Measurements from ENCODE around the gene TMEM132A.

TMEM132A gene

GRCh38 chr11:60978546-60979380 is 54.5 kb downstream of the TMEM132A start:
- no peak for DNase-seq (ENCODE audit: low read depth, low spot score)
- in situ Hi-C loops (cut with HindIII; ENCODE audit: low sequenced_read_pairs) = no loop called here
- no peak overlapping the region for H3K4me3 ChIP-seq (ENCODE audit: low read depth, low read length)
- no peak for TF ChIP-seq CTCF (IDR thresholded peaks at IDR 0.05; ENCODE audit: low read depth, low read length)

GRCh38 chr11:60981515-60981914 is 57.3 kb downstream of the TMEM132A start:
- in situ Hi-C loops (cut with HindIII; ENCODE audit: low sequenced_read_pairs) = no loop called here
- no peak for TF ChIP-seq CTCF (IDR thresholded peaks at IDR 0.05; ENCODE audit: low read depth, low read length)
- H3K4me3 ChIP-seq (ENCODE audit: low read depth, low read length) = no peak overlapping the region
- DNase-seq (ENCODE audit: low read depth, low spot score) = no peak

GRCh38 chr11:60982184-60982583 is 57.9 kb downstream of the TMEM132A start:
- DNase-seq (ENCODE audit: low read depth, low spot score) = no peak
- no peak for TF ChIP-seq CTCF (IDR thresholded peaks at IDR 0.05; ENCODE audit: low read depth, low read length)
- H3K4me3 ChIP-seq (ENCODE audit: low read depth, low read length) = no peak overlapping the region
- in situ Hi-C loops (cut with HindIII; ENCODE audit: low sequenced_read_pairs) = no loop called here

GRCh38 chr11:60984149-60984548 is 59.9 kb downstream of the TMEM132A start:
- DNase-seq (ENCODE audit: low read depth, low spot score) = no peak
- TF ChIP-seq CTCF (IDR thresholded peaks at IDR 0.05; ENCODE audit: low read depth, low read length) = no peak
- in situ Hi-C loops (cut with HindIII; ENCODE audit: low sequenced_read_pairs) = no loop called here
- H3K4me3 ChIP-seq (ENCODE audit: low read depth, low read length) = no peak overlapping the region

- TF ChIP-seq CTCF (IDR thresholded peaks at IDR 0.05; ENCODE audit: low read depth, low read length) = no peak
- no peak for DNase-seq (ENCODE audit: low read depth, low spot score)
- H3K4me3 ChIP-seq (ENCODE audit: low read depth, low read length) = no peak overlapping the region
- in situ Hi-C loops (cut with HindIII; ENCODE audit: low sequenced_read_pairs) = no loop called here
Measured at GRCh38 chr11:60984636-60985035, 60.4 kb downstream of the TMEM132A start.

- no peak overlapping the region for H3K4me3 ChIP-seq (ENCODE audit: low read depth, low read length)
- in situ Hi-C loops (cut with HindIII; ENCODE audit: low sequenced_read_pairs) = no loop called here
- TF ChIP-seq CTCF (IDR thresholded peaks at IDR 0.05; ENCODE audit: low read depth, low read length) = no peak
- DNase-seq (ENCODE audit: low read depth, low spot score) = no peak
Measured at GRCh38 chr11:60985501-60985900, 61.2 kb downstream of the TMEM132A start.

Measured in astrocyte of the spinal cord (primary cell).